Nephron progenitor cell (in vitro differentiated cells): ENCODE measurements around the gene GOT1.

ENCODE experiments used
- DNase-seq: peaks from one replicate; pipeline ENCODE4 v3.0.0; 2021
- H3K27ac Mint-ChIP-seq: 2 replicates; pipeline ENCODE4 v1.8.0; 2021; ENCODE audit warnings: mild to moderate bottlenecking, moderate library complexity, mixed read lengths
- H3K27me3 Mint-ChIP-seq: 2 replicates; pipeline ENCODE4 v1.8.0; 2021; ENCODE audit warnings: mild to moderate bottlenecking, low read depth, mixed read lengths; ENCODE audit not compliant: poor library complexity
- H3K36me3 Mint-ChIP-seq: 2 replicates; pipeline ENCODE4 v1.8.0; 2021; ENCODE audit warnings: low read depth, mixed read lengths
- H3K4me1 Mint-ChIP-seq: 2 replicates; pipeline ENCODE4 v1.8.0; 2021; ENCODE audit warnings: mixed read lengths
- H3K4me3 Mint-ChIP-seq: 2 replicates; pipeline ENCODE4 v1.8.0; 2021; ENCODE audit warnings: mild to moderate bottlenecking, moderate library complexity, mixed read lengths
- H3K9me3 Mint-ChIP-seq: 2 replicates; pipeline ENCODE4 v1.8.0; 2021; ENCODE audit warnings: mild to moderate bottlenecking, moderate library complexity, mixed read lengths
- TF ChIP-seq, protein P1 (sequence below): fragments of 200-600 bp; sonication (generic); IDR thresholded peaks from 2 replicates; pipeline ENCODE4 v1.5.0; 2021; ENCODE audit warnings: antibody characterized with exemption

GOT1 gene

DNA sequence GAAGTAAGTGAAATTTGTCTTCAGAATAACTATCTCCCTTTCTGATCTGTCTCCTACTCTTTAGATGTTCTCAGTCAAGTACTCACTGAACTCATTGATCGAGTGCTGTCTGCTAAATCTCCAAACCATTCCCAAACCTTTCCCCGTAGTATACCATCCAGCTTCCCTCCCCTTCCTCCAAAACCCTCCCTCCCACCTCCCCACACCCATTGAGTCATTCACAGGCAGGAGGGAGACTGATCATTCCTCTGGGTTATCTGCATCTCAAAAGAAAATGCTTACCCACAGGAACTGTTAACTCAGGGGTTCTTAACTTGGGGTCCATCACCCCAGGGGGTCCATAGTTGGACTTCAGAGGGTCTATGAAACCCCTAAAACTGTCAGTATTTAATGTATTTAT lies 37.4 kb downstream of the GOT1 start:
- no peak overlapping the region for H3K27ac Mint-ChIP-seq
- H3K9me3 Mint-ChIP-seq: no peaks in the 10 kb centered on the region
- peaks cover 9% of the 10 kb centered on the region for H3K4me1 Mint-ChIP-seq
- H3K27me3 Mint-ChIP-seq: peaks cover 28% of the 10 kb centered on the region
- no peak for DNase-seq
- TF ChIP-seq, protein P1, sequence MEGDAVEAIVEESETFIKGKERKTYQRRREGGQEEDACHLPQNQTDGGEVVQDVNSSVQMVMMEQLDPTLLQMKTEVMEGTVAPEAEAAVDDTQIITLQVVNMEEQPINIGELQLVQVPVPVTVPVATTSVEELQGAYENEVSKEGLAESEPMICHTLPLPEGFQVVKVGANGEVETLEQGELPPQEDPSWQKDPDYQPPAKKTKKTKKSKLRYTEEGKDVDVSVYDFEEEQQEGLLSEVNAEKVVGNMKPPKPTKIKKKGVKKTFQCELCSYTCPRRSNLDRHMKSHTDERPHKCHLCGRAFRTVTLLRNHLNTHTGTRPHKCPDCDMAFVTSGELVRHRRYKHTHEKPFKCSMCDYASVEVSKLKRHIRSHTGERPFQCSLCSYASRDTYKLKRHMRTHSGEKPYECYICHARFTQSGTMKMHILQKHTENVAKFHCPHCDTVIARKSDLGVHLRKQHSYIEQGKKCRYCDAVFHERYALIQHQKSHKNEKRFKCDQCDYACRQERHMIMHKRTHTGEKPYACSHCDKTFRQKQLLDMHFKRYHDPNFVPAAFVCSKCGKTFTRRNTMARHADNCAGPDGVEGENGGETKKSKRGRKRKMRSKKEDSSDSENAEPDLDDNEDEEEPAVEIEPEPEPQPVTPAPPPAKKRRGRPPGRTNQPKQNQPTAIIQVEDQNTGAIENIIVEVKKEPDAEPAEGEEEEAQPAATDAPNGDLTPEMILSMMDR: no peak
- no peak overlapping the region for H3K4me3 Mint-ChIP-seq
- H3K36me3 Mint-ChIP-seq: peaks cover 15% of the 10 kb centered on the region

GRCh38 chr10:99391346-99391745 lies 39.1 kb downstream of the GOT1 start:
- Mint-ChIP-seq H3K4me3 (no peak overlapping the region), H3K27ac (no peak overlapping the region), H3K4me1 (peaks cover 9% of the 10 kb centered on the region), H3K36me3 (peaks cover 7% of the 10 kb centered on the region), H3K27me3 (peaks cover 34% of the 10 kb centered on the region), H3K9me3 (no peaks in the 10 kb centered on the region)
- TF ChIP-seq, protein P1: no peak
- no peak for DNase-seq

DNA sequence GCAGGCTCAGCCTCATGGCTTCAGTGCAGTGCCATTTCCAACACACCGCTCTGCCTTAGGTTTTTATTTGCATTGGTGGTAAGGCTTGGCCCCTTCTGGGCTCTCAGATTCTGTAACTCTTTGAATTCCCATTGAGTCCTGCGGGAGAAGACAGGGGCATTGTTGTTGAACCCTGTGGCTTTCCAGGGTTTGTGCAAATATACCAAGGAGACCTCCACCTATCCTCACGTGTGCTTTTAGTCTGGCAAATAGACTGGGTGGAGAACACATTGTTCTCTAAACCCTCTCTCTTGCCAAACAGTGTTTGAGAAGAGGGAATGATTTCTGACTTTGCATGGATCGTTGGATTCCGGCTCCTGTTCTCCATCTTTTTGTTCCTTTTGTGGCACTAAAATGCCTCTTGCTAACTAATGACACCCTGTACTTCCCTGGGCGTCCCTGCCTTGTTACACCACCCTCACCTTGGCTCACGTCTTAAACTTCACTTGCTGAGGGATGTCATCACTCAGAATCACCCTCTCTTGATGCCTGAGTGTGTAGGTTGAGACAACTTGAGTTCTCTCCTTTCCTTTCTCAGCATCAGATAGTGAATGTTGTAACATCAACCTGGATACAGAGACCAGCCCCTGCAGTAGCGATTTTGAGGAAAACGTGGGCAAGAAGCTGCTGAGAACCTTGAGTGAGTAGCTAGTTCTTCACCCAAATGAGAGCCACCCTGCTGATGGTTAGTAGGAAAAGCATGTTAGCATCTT lies 40.5 kb downstream of the GOT1 start:
- no peaks in the 10 kb centered on the region for H3K4me1 Mint-ChIP-seq
- H3K9me3 Mint-ChIP-seq: no peaks in the 10 kb centered on the region
- TF ChIP-seq, protein P1: no peak

DNA sequence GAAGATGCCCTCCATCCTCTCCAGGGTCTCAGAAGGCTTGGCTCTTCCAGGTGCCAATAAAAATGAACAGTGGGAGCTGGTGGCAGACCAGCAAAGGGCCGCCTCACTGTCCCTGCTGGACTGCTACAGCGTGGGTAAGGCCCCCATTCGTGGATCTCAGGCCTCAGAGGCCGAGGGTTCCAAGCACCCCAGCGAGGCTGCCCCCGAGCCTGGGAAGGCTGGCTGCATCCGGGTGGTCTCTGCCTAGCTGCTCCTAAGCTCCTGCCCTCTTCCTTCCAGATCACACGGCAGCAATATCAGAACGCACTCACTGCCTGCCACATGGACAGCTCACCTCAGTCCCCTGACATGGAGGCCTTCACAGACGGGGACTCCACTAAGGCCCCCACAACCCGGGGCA lies 42.9 kb downstream of the GOT1 start:
- Mint-ChIP-seq H3K27me3 (peaks cover 33% of the 10 kb centered on the region), H3K4me1 (no peaks in the 10 kb centered on the region), H3K9me3 (no peaks in the 10 kb centered on the region), H3K4me3 (no peak overlapping the region), H3K27ac (no peak overlapping the region), H3K36me3 (no peaks in the 10 kb centered on the region)
- TF ChIP-seq, protein P1: no peak
- DNase-seq: no peak

More for the DNA sequence above, 40.5 kb downstream of the GOT1 start:
- Mint-ChIP-seq H3K4me3 (no peak overlapping the region), H3K36me3 (no peaks in the 10 kb centered on the region), H3K27ac (no peak overlapping the region), H3K27me3 (peaks cover 39% of the 10 kb centered on the region)
- DNase-seq: no peak

DNA sequence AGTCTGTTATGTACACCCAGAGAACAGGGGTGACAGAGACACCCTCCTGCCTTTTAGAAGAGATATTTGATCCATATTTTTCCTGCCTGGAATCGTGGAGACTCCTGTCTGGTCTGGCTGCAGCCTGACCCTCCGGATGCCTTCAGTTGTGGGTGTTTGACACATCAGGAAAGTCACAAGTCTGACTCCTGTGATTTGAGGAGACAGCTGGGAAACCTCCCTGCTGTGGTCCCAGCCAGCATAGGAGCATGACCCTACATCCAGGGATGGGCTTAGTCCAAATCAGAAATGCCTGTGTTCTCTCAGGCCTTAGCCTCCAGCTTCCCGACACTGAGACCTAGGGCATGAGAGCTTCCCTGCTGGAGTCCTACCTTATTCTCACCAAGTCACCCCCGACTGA lies 43.4 kb downstream of the GOT1 start:
- H3K27ac Mint-ChIP-seq: no peak overlapping the region
- no peak overlapping the region for H3K4me3 Mint-ChIP-seq
- DNase-seq: no peak
- no peaks in the 10 kb centered on the region for H3K4me1 Mint-ChIP-seq
- H3K9me3 Mint-ChIP-seq: no peaks in the 10 kb centered on the region
- H3K36me3 Mint-ChIP-seq: no peaks in the 10 kb centered on the region
- peaks cover 31% of the 10 kb centered on the region for H3K27me3 Mint-ChIP-seq
- TF ChIP-seq, protein P1: no peak

GRCh38 chr10:99382176-99382575 lies 48.2 kb downstream of the GOT1 start:
- H3K4me1 Mint-ChIP-seq: no peaks in the 10 kb centered on the region

More at GRCh38 chr10:99382176-99382575, 48.2 kb downstream of the GOT1 start:
- Mint-ChIP-seq H3K4me3 (no peak overlapping the region), H3K9me3 (no peaks in the 10 kb centered on the region), H3K27ac (no peak overlapping the region), H3K36me3 (no peaks in the 10 kb centered on the region), H3K27me3 (peaks cover 31% of the 10 kb centered on the region)
- TF ChIP-seq, protein P1: no peak
- DNase-seq: no peak
